GM21723 (cell line): ENCODE data around the gene KIAA1217.
"Not testable (repeated sequence)": the region's sequence is repeated elsewhere in the genome, so short reads cannot be mapped to it uniquely, and the experiment has no call there.

Experiments
- ATAC-seq: cut with Tn5 transposase; IDR thresholded peaks from one replicate; pipeline ENCODE4 v1.9.1; 2021; ENCODE audit warnings: mild to moderate bottlenecking, moderate library complexity; ENCODE audit not compliant: unreplicated experiment

KIAA1217 gene

GRCh38 chr10:24462291-24462813 is 253.4 kb downstream of the KIAA1217 start:
- no peak for ATAC-seq

GRCh38 chr10:24462889-24463552 is 254.1 kb downstream of the KIAA1217 start:
- ATAC-seq: no peak

- peak; percentile 72 for ATAC-seq
Observed at GRCh38 chr10:24463611-24464426, 254.9 kb downstream of the KIAA1217 start.

GRCh38 chr10:24465124-24465874 is 256.4 kb downstream of the KIAA1217 start:
- no peak for ATAC-seq

- ATAC-seq: peak; percentile 63
Observed at GRCh38 chr10:24465891-24466818, 257.2 kb downstream of the KIAA1217 start.

- ATAC-seq: no peak
Observed at GRCh38 chr10:24467136-24467535, 258.2 kb downstream of the KIAA1217 start.

- no peak for ATAC-seq
Observed at GRCh38 chr10:24467605-24468004, 258.7 kb downstream of the KIAA1217 start.

GRCh38 chr10:24468281-24468751 is 259.4 kb downstream of the KIAA1217 start:
- no peak for ATAC-seq

- no peak for ATAC-seq
Observed at GRCh38 chr10:24469993-24470392, 261.1 kb downstream of the KIAA1217 start.

GRCh38 chr10:24475598-24475997 is 266.7 kb downstream of the KIAA1217 start:
- no peak for ATAC-seq

- no peak for ATAC-seq
Observed at GRCh38 chr10:24476913-24477701, 268.2 kb downstream of the KIAA1217 start.

GRCh38 chr10:24477915-24478314 is 269.0 kb downstream of the KIAA1217 start:
- no peak for ATAC-seq

GRCh38 chr10:24479806-24480205 is 270.9 kb downstream of the KIAA1217 start:
- no peak for ATAC-seq

GRCh38 chr10:24480447-24480846 is 271.5 kb downstream of the KIAA1217 start:
- ATAC-seq: no peak

GRCh38 chr10:24481241-24481640 is 272.3 kb downstream of the KIAA1217 start:
- ATAC-seq: no peak

- ATAC-seq: not testable (repeated sequence)
Observed at GRCh38 chr10:24482713-24483112, 273.8 kb downstream of the KIAA1217 start.

GRCh38 chr10:24483701-24484100 is 274.8 kb downstream of the KIAA1217 start:
- ATAC-seq: peak; percentile 76

- no peak for ATAC-seq
Observed at GRCh38 chr10:24484771-24485170, 275.8 kb downstream of the KIAA1217 start.

- ATAC-seq: no peak
Observed at GRCh38 chr10:24485304-24485703, 276.4 kb downstream of the KIAA1217 start.
